ENCODE measurements around the gene S100A3.

GRCh38 chr1:153509729-153510354, 39.2 kb downstream of the S100A3 start:
- TF ChIP-seq, protein P1, sequence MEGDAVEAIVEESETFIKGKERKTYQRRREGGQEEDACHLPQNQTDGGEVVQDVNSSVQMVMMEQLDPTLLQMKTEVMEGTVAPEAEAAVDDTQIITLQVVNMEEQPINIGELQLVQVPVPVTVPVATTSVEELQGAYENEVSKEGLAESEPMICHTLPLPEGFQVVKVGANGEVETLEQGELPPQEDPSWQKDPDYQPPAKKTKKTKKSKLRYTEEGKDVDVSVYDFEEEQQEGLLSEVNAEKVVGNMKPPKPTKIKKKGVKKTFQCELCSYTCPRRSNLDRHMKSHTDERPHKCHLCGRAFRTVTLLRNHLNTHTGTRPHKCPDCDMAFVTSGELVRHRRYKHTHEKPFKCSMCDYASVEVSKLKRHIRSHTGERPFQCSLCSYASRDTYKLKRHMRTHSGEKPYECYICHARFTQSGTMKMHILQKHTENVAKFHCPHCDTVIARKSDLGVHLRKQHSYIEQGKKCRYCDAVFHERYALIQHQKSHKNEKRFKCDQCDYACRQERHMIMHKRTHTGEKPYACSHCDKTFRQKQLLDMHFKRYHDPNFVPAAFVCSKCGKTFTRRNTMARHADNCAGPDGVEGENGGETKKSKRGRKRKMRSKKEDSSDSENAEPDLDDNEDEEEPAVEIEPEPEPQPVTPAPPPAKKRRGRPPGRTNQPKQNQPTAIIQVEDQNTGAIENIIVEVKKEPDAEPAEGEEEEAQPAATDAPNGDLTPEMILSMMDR (optimal IDR thresholded peaks at IDR 0.05 in 1 of 3, IDR thresholded peaks at IDR 0.05 in 1 of 3, conservative IDR thresholded peaks at IDR 0.05 in 1 of 3; ENCODE audit: extremely low read depth in 1 of 3, insufficient read depth in 2 of 3, low read length in 3 of 3), result peak; percentile 84 to 96 (median 91)
- TF ChIP-seq EZH2 (IDR thresholded peaks at IDR 0.05; ENCODE audit: low read length), result no peak
